DMS79 treated with DMSO at 0.1 percent for 48 hours (cell line): ENCODE data around the gene FANK1.

Experiments used
- DNase-seq: peaks from one replicate; lab custom pipeline; 2025; lab: John Stamatoyannopoulos, UW

The FANK1 gene

GRCh38 chr10:125985557-125986240 is 89.3 kb downstream of the FANK1 start:
- DNase-seq = no peak

DNA sequence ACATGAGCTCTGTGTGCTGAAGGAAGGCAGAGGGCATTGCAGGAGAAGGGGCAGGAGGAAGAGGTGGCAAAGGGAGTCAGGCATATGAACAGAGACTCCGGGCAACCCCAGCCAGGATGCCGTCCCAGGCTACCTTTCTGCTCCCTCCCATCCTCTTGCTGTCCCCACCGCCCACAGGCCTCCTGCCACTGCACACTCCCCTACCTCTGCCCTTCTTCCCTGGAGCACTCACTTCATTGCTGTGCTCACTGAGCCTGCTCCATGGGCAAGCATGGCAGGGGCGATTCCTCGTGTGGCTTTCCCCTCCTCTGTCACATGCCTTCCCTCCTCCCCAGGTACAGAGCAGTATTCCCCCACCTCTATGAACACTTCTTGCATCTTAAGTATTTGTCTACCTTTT is 93.4 kb downstream of the FANK1 start:
- DNase-seq = no peak

DNA sequence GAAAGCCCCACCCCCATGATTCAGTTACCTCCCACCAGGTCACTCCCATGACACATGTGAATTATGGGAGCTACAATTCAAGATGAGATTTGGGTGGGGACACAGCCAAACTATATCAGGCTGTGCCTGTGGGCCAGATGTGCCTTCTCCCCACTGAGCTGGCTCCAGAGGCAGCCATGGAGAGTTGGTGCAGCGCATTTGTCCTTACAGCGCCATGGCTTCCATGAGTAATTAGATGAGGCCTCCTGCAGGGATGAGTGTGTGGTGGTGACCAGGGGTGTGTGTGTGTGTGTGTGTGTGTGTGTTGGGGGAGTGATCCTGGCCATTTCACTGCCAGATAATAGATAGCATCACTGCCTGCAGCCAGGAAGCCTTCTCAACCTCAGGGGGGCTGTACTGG is 94.6 kb downstream of the FANK1 start:
- DNase-seq = no peak

GRCh38 chr10:125991392-125991791 is 95.0 kb downstream of the FANK1 start:
- DNase-seq = no peak

DNA sequence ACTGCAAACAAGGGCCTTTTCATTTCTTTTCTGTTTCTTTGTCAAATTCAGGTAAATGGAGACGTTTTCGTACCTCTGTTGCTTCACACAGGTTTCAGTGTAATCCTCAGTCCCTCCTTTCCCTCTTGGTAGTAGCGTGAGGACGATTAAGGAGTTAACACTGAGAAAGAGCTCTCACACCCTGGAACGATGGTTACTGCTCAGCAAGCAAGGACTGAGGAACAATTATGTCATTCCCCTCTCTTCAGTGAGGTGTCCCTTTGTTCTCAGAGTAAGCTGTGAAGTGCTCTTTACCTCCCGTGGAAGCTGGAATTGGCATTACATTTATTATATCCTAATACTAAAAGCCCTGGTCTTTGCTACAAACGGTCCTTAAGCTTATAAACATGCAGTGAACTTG is 95.9 kb downstream of the FANK1 start:
- DNase-seq = no peak

- DNase-seq = no peak
Measured at GRCh38 chr10:125994601-125995000, 98.2 kb downstream of the FANK1 start.

DNA sequence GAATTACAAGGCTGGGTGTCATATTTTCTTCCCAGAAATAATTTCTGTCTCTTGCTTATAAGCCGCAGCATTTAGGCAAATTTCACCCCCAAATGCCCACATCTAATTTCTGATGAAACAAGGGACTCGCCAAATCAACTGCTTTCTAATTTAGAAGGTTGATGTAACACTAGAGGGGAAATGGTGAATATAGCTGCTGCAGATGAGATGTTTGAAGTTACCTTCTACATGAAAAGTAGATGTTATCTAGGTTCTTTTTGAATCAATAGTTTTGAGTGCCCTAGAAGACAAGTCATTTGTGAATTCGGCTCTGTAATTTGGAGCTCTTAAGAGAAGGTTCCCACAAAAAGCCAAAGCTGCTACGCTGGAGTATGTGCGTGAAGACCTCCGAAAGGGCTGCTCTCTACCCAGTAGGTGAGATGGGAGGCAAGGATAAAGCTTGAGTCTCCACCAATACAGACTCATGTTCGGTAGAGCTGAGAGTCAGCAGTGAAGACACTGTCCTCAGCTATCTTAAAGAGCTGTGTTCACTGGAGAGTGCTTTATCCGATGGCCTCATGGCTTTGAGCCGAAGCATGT is 99.5 kb downstream of the FANK1 start:
- no peak for DNase-seq

DNA sequence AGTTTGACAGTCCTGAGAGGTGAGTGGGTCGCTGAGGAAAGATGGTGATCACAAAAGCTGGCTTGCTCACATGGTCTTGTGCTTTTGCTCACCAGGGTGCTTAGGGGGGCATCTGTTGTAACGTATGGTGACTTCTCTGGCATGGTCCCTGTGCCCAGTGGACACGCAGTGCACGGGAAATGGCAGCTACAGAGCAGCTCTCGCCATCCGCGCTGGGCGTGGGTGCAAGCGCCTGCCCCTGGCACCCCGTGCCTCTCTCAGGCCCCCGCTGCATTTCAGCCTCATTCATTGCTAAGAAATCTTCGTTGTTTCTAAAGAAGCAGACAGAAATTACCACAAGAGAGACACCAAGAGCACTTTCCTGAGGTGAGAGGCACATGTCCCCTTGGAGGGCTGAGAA is 101.2 kb downstream of the FANK1 start:
- no peak for DNase-seq

- DNase-seq = no peak
Measured at GRCh38 chr10:125999694-126000093, 103.3 kb downstream of the FANK1 start.

- no peak for DNase-seq
Measured at GRCh38 chr10:126001576-126001975, 105.2 kb downstream of the FANK1 start.

DNA sequence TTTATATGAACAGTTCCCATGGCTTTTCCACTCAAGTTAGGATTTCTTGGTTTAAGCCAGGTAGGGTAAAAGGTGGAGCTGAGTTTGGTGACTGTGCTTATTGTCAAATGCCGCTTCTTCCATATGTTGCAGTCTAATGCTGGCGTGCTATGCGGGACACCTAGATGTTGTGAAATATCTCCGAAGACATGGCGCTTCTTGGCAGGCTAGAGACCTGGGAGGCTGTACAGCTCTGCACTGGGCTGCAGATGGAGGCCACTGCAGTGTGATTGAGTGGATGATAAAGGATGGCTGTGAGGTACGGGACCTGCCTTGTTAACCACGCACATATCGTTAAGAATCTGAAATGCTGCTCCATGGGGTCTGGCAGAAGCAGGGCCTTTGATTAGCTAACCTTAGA is 108.4 kb downstream of the FANK1 start:
- no peak for DNase-seq

DNA sequence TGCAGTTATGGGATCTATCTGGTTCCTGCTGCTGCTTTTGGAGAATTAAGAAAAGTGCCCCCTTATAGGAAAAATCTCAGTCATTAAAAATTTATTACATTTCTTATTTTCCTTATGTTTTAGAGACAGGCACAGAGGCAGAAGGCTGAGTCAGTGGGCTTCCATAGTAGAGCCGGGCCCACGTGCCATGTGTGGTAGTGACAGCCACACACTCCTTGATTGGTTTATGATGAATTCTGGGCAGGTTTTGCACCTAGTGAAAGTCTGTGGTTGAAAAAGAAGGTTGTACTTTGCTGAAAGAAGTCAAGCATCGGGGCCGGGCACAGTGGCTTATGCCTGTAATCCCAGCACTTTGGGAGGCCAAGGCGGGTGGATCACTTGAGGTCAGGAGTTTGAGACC is 109.9 kb downstream of the FANK1 start:
- no peak for DNase-seq

DNA sequence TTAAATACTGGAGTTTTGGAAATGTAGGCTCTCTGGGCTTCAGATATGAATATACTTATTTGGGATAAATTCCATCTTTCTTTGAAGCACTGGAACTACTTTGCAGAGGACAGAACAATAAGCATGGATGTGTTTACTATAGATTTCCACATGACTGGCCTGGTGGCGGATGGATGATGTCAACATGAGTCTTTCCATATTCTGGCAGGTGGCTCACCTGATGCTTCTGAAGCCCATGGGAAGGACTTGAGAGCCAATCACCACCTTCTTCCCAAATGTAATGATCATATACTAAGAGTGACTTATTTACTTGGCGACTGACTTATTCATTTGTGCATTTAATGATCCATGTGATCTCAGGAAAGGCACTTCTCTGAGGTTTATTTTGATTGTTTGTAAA is 110.5 kb downstream of the FANK1 start:
- DNase-seq = no peak

GRCh38 chr10:126009650-126010049 is 113.3 kb downstream of the FANK1 start:
- DNase-seq = no peak

- no peak for DNase-seq
Measured at GRCh38 chr10:126011995-126012394, 115.6 kb downstream of the FANK1 start.

DNA sequence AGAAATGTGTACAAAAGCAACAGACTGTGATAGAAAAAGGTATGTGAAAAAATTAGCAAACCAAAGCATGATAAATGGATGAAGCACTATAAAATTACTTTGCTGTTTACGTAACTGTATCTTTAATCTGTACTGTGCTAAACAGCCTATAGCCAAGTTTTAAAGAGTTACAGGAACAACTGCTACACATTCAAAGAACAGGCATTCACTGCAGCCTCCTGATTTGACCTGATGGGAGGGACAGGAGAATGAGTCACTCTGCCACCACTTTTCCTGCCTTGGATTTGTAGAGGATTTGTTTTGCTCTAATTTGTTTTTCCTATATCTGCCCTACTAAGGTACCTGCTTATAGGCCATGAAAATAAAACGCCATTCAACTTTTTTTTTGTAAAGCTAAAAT is 116.1 kb downstream of the FANK1 start:
- DNase-seq = no peak

DNA sequence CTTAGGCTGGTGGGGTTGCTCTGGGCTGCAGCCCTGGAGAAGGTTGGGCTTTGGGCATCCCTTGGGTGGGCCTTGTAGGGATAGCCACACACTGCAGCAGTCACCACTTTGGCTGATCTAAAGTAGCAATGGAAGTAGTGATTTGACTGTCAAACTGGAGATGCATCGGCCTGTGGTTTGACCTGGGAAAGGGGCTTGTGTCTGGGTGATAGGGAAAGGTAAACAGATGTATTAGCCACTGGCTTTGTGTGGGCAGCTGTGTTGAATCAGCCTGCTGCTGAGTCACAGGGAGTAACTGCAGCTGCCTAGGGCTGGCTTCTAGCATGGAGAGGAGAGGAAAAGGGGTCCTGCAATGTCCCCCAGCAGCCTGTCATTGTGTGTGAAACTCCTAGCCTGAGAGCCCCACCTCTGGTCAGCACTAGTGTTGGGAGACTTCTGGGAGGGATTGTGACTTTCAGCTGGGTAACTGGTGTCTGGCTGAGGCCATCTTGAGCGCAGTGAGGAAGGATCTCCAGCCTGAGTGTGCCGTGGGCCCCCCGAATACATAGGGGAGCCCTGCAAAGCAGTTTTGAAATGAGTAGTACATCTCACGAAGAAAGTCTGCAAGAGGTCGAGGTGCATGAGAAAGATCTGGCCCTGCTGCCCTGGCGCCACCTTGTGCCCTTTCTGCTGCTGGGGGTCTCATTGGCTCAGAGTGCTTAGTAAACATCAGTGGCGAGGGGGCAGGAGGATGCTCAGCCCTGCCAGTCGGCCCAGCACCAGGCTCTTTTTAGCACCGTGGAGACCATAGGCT is 117.3 kb downstream of the FANK1 start:
- peak; percentile 10 for DNase-seq

DNA sequence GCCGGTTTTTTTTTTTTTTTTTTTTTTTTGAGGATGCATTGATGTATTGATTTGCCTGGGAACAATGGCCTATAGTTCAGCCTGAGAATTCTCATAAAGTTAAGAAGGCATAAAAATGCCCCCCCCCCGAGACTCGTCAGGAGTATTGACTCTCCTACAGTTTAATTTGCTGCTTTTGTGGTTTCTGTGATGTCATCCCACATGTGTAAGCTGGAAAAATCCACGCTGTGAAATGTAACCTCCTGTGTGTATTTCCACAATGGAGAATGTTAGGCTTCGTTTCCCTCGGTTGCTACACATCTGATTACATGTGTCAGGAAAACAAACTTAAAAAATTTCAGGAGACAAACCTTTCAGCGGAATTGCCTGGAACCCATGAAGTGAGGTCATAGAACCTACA is 117.9 kb downstream of the FANK1 start:
- no peak for DNase-seq

DNA sequence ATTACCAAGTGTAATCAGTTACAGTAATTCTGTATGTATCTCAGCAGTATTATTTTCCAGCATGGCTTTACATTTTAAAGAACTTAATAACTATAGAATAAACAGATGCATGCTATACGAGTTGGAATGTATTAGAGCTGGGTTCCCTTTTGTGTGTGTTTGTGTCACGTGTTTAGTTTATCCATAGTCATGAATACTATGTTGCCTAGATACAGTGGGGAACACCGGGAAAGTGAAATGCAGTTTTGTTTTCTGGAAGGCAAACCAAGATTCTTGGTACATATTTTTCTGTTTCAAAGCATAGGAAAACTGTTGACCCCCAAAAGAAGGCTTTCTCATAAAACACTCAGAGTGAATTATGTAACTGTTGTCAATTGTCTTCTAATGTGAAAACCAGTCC is 119.0 kb downstream of the FANK1 start:
- DNase-seq = no peak

DNA sequence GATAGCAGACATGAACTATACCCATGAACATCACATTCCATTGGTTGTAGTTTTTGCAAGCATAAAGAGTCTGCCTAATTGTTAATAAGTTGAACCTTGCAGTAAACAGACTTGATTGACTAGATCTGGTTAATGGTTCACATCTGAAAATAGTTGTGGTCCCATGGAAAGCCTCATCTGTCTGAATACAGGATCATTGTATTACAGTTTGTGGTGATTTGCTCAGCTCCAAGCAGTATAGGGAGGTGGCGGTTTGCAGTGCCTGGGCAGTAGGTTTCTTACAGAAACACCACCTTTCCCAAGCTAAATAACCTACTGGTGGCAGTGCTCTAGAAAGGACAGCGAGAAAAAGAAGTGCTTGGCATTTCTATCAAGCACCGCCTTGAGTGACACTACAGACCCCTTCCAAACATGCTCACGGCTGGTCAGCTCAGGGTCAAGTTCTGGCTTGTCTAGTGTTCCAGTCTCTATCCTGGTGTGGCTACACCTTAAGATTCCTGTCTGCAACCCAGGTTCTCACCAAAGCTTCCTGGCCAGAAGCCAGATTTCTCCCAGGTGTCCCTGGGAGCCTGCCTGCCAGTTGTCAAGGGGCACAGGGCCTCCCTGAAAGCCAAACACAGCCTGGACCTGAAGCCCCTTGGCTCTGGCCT is 119.9 kb downstream of the FANK1 start:
- DNase-seq = no peak

DNA sequence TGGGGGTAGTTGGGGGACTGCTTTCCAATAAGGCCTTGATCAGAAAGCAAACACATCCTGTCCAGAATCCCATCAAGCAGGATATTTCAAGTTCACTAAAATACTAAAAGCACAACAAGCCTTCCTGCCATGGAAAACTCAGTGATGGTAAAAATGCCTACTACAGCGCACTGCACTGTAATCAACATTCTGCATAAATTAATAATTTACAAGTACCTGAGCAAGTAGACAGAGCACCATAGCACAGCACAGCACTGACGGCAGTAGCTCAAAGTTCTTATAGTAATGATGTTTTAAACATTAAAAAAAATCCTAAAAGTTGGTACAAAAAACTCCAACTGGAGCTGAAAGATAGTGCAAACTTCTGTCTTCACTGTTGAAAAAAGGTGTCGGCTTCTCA is 120.5 kb downstream of the FANK1 start:
- no peak for DNase-seq

- DNase-seq = no peak
Measured at GRCh38 chr10:126017961-126018560, 121.7 kb downstream of the FANK1 start.
